Measurements from ENCODE around the gene CHAT.

DNA sequence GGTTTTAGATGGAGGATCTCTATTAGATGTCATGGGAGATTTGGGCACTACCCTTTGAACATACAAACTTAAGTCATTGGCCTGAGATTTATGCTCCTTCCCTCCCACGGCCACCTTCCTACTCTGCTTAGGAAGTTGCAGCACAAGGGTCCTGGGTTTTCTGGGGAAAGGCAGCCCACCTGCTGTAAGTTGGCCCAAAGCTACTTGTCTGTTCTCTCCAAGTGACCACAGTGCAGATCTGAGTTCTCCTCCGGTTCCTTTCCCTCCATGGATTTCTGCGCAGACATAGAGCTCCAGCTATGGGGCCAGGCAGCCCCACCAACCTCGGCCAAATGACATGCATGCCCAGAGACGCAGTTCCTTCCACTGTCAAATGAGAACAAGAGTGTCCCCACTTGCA is 52.8 kb downstream of the CHAT start:
- TF ChIP-seq, protein P1, sequence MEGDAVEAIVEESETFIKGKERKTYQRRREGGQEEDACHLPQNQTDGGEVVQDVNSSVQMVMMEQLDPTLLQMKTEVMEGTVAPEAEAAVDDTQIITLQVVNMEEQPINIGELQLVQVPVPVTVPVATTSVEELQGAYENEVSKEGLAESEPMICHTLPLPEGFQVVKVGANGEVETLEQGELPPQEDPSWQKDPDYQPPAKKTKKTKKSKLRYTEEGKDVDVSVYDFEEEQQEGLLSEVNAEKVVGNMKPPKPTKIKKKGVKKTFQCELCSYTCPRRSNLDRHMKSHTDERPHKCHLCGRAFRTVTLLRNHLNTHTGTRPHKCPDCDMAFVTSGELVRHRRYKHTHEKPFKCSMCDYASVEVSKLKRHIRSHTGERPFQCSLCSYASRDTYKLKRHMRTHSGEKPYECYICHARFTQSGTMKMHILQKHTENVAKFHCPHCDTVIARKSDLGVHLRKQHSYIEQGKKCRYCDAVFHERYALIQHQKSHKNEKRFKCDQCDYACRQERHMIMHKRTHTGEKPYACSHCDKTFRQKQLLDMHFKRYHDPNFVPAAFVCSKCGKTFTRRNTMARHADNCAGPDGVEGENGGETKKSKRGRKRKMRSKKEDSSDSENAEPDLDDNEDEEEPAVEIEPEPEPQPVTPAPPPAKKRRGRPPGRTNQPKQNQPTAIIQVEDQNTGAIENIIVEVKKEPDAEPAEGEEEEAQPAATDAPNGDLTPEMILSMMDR (IDR thresholded peaks at IDR 0.05): no peak
- TF ChIP-seq POLR2AphosphoS5 (IDR thresholded peaks at IDR 0.05): no peak
